ENCODE measurements around the gene CHD8.
"Not testable (repeated sequence)": the region's sequence is repeated elsewhere in the genome, so short reads cannot be mapped to it uniquely, and the experiment has no call there.

CHD8 gene

GRCh38 chr14:21373980-21374379, 81.9 kb downstream of the CHD8 start:
- no peak for DNase-seq

- DNase-seq, result not testable (repeated sequence)
These were observed 83.1 kb downstream of the CHD8 start for GRCh38 chr14:21372814-21373213.

- no peak for DNase-seq
These were observed 85.8 kb downstream of the CHD8 start for GRCh38 chr14:21369949-21370679.

- DNase-seq, result no peak
These were observed 88.3 kb downstream of the CHD8 start for GRCh38 chr14:21367582-21368144.

GRCh38 chr14:21356511-21356910, 99.4 kb downstream of the CHD8 start:
- DNase-seq, result no peak

GRCh38 chr14:21352587-21352986, 103.3 kb downstream of the CHD8 start:
- DNase-seq, result no peak

GRCh38 chr14:21350539-21350938, 105.4 kb downstream of the CHD8 start:
- no peak for DNase-seq

- no peak for DNase-seq
These were observed 108.7 kb downstream of the CHD8 start for GRCh38 chr14:21347201-21347600.

GRCh38 chr14:21346532-21347135, 109.3 kb downstream of the CHD8 start:
- no peak for DNase-seq

GRCh38 chr14:21343035-21343794, 112.7 kb downstream of the CHD8 start:
- DNase-seq, result no peak
